Measurements from ENCODE around the gene CPE.

The CPE gene

DNA sequence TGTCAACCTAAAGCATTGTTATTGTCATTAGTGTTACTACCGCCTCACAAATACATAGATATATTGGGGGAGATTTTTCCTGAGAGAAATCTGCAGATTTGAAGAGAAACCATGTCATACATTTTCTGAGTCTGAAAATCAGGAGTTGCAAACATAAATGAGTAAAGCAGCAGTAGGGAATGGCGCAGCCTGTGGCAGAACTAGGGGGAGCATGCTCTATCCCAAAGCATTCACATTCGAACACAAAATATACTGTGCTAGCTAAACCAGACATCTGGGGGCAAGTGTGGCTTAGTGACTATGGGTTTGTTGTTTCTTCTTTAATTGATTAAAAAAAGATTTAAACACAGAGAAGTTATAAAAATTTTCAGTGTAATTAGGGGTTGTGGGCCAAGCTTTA is 83.2 kb downstream of the CPE start:
- DNase-seq (ENCODE audit: low read depth), result no peak
- H3K4me3 ChIP-seq (ENCODE audit: control insufficient read depth, low read depth, low read length), result no peak overlapping the region
- TF ChIP-seq CTCF (conservative IDR thresholded peaks at IDR 0.05; ENCODE audit: control insufficient read depth, insufficient read depth, low read depth, low read length), result peak; percentile 13

DNA sequence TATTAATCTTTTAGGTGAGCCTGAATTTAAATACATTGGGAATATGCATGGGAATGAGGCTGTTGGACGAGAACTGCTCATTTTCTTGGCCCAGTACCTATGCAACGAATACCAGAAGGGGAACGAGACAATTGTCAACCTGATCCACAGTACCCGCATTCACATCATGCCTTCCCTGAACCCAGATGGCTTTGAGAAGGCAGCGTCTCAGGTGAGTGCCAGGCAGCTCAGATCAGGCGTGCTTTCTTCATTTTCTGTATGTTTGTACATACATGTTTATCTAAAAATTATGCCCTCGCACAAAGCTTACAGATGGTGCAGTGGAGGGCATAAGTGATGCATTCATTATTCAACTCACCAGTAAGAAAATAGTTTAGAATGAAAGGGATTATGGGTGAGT is 85.6 kb downstream of the CPE start:
- TF ChIP-seq CTCF (conservative IDR thresholded peaks at IDR 0.05; ENCODE audit: control insufficient read depth, insufficient read depth, low read depth, low read length), result no peak
- no peak overlapping the region for H3K4me3 ChIP-seq (ENCODE audit: control insufficient read depth, low read depth, low read length)
- no peak for DNase-seq (ENCODE audit: low read depth)

- no peak overlapping the region for H3K4me3 ChIP-seq (ENCODE audit: control insufficient read depth, low read depth, low read length)
- peak; percentile 74 for TF ChIP-seq CTCF (conservative IDR thresholded peaks at IDR 0.05; ENCODE audit: control insufficient read depth, insufficient read depth, low read depth, low read length)
- peak; percentile 54 for DNase-seq (ENCODE audit: low read depth)
Measured at GRCh38 chr4:165464813-165465381, 86.1 kb downstream of the CPE start.

GRCh38 chr4:165470009-165470408 is 91.2 kb downstream of the CPE start:
- TF ChIP-seq CTCF (conservative IDR thresholded peaks at IDR 0.05; ENCODE audit: control insufficient read depth, insufficient read depth, low read depth, low read length), result no peak
- DNase-seq (ENCODE audit: low read depth), result no peak
- no peak overlapping the region for H3K4me3 ChIP-seq (ENCODE audit: control insufficient read depth, low read depth, low read length)

DNA sequence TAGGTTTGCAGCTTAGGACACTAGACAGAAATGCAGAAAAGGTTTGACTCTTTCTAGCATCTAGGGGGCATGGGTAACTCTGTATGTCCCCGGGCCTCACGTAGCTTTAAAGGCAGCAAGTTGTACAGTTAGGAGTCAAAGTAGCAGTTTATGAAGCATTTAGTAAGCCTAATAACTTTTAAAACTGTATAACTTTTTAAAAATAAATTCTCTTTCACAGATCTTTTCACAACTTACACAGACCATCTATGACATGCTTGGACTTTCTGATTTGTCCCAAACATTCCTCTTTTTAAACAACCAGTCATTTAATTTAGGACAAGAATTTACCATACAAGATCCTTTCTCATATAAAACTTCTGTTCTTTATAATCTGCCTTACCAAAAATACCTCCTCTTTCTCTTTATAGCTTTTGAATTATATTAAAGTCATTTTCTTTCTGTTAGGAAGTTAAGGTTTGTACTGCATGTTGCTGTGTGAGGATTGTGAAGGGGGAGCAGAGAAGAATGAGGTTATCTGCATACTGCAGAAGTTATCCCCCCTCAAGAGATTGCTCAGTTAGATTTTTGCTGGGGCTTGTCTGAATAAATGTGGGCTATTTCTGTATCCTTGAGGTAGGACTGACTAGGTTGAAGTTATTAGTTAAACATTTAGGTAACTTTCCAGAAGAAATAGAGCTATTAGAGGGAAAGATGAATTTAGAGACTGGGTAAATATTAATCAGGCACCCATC is 94.3 kb downstream of the CPE start:
- DNase-seq (ENCODE audit: low read depth), result peak; percentile 10
- TF ChIP-seq CTCF (conservative IDR thresholded peaks at IDR 0.05; ENCODE audit: control insufficient read depth, insufficient read depth, low read depth, low read length), result no peak
- H3K4me3 ChIP-seq (ENCODE audit: control insufficient read depth, low read depth, low read length), result no peak overlapping the region

DNA sequence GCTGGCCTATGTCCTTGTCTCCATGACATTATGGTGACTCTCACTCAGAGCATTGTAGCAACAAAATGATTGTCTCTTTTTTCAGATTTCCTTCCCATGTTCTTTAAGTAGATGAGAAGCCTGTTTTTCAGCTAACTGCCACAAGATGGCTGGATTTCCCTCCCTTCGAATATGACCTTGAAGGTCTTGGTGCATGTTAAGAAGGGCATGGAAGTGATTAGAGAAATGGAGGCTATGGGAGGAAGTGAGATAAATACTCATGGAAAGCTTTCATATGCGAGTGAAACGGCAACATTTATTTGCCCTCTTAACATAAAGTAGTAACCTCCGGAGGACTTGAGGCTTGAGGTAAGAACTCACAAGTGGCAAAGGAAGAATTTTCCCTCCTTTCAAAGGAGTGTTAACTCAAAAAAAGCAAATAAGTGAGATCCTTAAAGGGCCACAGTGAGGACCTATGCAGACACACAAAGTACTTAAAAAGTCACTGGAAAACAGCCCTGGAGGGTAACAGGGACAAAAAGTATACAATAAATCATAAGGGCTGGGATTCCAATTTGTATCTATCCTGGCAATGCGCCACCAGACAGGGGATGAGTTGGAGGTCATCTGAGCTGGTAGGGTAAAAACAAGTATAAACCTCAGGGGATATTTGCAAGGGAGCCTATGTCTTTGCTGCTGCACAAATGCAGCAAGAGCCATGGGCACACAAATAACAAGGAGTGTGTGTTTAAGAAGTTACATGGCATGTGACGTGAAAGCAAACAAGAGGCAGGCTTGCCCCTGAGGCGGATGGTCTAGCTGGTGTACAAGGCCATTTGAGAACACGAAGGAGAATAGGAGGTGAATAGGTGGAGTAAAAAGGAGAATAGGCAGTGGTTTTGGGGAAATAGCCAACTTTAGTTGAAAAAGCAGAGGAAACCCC is 96.2 kb downstream of the CPE start:
- H3K4me3 ChIP-seq (ENCODE audit: control insufficient read depth, low read depth, low read length), result no peak overlapping the region
- no peak for DNase-seq (ENCODE audit: low read depth)
- no peak for TF ChIP-seq CTCF (conservative IDR thresholded peaks at IDR 0.05; ENCODE audit: control insufficient read depth, insufficient read depth, low read depth, low read length)

Data from fibroblast of mammary gland (primary cell).